ENCODE measurements around the gene ACACA.

The ACACA gene

GRCh38 chr17:37051833-37052232, 354.8 kb downstream of the ACACA start:
- no peak for DNase-seq (ENCODE audit: extremely low read depth in 1 of 2, low read depth in 1 of 2)

- no peak for DNase-seq (ENCODE audit: extremely low read depth in 1 of 2, low read depth in 1 of 2)
Measured at GRCh38 chr17:37051381-37051780, 355.3 kb downstream of the ACACA start.

GRCh38 chr17:37050920-37051319, 355.7 kb downstream of the ACACA start:
- DNase-seq (ENCODE audit: extremely low read depth in 1 of 2, low read depth in 1 of 2): no peak

DNA sequence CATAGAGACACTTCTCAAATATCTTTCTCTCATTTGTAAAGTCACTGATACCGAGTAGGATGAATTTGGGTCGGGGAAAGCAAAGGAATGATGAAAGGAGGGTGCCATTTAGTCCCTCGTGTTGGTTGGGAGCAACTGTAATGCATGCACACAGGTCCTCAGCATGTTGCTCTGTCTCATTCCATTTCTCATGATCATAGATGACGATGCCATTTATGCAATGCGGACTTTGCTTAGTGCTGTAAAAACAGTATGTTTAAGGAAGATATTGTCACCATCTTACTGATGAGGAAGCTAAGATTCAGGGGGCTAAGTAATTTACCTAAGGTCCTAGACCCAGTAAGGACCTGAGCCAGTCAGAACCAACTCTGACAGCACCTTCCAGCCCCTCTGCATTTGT, 357.8 kb downstream of the ACACA start:
- DNase-seq (ENCODE audit: extremely low read depth in 1 of 2, low read depth in 1 of 2): no peak

DNA sequence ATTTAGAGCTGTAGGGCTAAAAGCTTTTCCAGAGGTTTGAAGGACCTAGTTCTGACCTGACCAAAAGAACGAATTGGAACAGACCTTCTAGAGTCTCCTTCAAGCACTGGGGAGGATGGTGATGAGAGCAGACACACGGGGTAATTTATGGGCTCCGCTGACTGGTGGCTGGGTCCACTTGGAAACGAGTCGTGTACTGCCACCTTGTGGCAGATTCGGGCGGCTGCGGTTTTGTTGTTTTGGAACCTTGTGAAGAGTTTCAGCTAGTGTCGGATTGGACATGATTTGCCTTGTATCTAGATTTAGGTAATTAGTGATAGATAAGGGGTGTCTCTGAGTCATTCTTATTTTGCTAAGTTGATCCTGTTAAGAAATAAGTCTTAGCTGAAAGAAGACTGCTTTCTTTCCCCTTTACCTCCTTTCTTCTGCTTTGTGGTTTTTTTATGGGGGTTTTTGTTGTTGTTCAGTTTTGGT, 359.0 kb downstream of the ACACA start:
- DNase-seq (ENCODE audit: extremely low read depth in 1 of 2, low read depth in 1 of 2): peak; percentile 63 to 65

GRCh38 chr17:37045351-37045922, 361.2 kb downstream of the ACACA start:
- DNase-seq (ENCODE audit: extremely low read depth in 1 of 2, low read depth in 1 of 2): no peak

DNA sequence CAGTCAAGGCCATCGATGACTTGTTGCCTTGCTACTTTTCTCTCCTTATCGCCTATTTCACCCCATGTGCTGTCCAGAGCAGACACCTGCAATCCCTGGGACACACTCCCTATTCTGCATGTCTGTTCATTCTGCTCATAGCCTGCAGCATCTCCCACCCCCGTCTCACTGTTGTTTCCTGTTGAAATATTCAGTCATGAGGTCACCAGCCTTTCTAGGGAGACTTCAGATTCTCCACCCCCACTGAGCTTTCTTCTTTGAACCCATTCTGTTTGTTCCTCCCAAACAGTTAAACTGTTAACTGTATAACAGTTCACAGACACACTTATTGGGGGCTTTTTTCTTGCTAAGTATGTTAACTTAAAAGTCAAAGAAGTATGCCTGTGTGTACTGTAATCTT, 363.4 kb downstream of the ACACA start:
- DNase-seq (ENCODE audit: extremely low read depth in 1 of 2, low read depth in 1 of 2): no peak

DNA sequence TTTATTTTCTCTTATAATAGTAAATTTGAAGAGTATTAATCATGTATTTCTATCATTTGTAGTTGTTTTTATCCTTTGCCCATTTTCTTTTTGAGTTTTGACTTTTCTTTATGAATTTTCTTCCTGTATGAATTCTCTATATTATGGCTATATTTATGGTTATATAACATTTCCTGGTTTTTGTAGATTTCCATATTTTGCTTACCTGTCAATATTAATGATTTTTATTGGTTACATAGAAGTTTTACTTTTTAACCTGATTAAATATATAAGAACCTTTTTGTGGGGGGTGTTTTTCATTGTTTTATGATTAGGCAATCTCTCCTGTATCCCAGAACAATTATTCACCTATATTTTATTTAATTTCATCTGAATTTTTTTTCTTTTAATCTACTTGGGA, 364.7 kb downstream of the ACACA start:
- DNase-seq (ENCODE audit: extremely low read depth in 1 of 2, low read depth in 1 of 2): no peak

DNA sequence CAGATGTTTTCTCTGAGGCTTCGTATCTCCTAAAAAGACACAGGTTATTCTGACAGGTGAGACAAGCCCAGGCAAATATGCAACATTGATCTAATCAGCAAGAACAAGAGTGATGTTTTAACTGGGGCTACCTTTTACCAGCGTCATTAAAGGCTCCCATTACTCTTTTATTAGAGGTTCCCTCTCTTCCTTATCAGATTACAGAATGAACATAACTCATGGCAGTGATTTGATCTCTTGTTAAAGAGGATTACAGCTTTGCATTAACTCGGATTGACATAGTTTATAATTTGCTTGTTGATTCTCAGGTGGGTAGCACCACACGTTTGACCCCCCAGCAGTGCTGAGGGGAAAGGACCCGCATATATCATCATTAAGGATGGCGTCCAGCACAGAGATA, 367.4 kb downstream of the ACACA start:
- no peak for DNase-seq (ENCODE audit: extremely low read depth in 1 of 2, low read depth in 1 of 2)

- no peak for DNase-seq (ENCODE audit: extremely low read depth in 1 of 2, low read depth in 1 of 2)
Measured at GRCh38 chr17:37037590-37038155, 369.0 kb downstream of the ACACA start.
